Measurements from ENCODE around the gene USP17L21.
"Not testable (repeated sequence)": the region's sequence is repeated elsewhere in the genome, so short reads cannot be mapped to it uniquely, and the experiment has no call there.

- not testable (repeated sequence) for TF ChIP-seq EZH2phosphoT487 (IDR thresholded peaks at IDR 0.05; ENCODE audit: borderline replicate concordance, low read length); EZH2 (IDR thresholded peaks at IDR 0.05; ENCODE audit: low read length, unreplicated experiment); CTCF (conservative IDR thresholded peaks at IDR 0.05; ENCODE audit: low read depth, low read length)
Observed at GRCh38 chr4:9267319-9267718, 4.6 kb downstream of the USP17L21 start, which contains the start of gene USP17L22.
